Measurements from ENCODE around the gene BCAR3.

Gene BCAR3

GRCh38 chr1:93678946-93679480 lies 2.6 kb downstream of the BCAR3 start:
- Histone ChIP-seq H3K36me3 (ENCODE audit: low read length) (no peaks in the 10 kb centered on the region), H3K4me2 (ENCODE audit: low read depth, low read length, poor library complexity, severe bottlenecking) (no peak overlapping the region), H3K9ac (ENCODE audit: low read length) (no peak overlapping the region)

GRCh38 chr1:93678491-93678890 lies 3.1 kb downstream of the BCAR3 start:
- Histone ChIP-seq H3K9ac (ENCODE audit: low read length) (no peak overlapping the region), H3K27ac (ENCODE audit: low read depth, low read length) (no peak overlapping the region), H2AFZ (ENCODE audit: low read depth, low read length, severe bottlenecking) (no peak overlapping the region), H3K79me2 (ENCODE audit: insufficient read depth, low read length) (no peaks in the 10 kb centered on the region), H3K36me3 (ENCODE audit: low read length) (no peaks in the 10 kb centered on the region), H3K4me3 (ENCODE audit: insufficient read depth, low read length, poor library complexity, severe bottlenecking) (no peak overlapping the region), H3K27me3 (ENCODE audit: low read length) (no peaks in the 10 kb centered on the region), H3K9me3 (ENCODE audit: insufficient read depth, low read length) (no peaks in the 10 kb centered on the region), H3K9me2 (replicated peaks; ENCODE audit: insufficient read depth, low read length) (no peaks in the 10 kb centered on the region), H3F3A (ENCODE audit: insufficient read depth) (no peaks in the 10 kb centered on the region), H4K20me1 (ENCODE audit: low read depth, low read length) (no peaks in the 10 kb centered on the region), H3K4me2 (ENCODE audit: low read depth, low read length, poor library complexity, severe bottlenecking) (no peak overlapping the region)
- TF ChIP-seq CTCF (IDR thresholded peaks at IDR 0.05; ENCODE audit: insufficient read depth, low read length, poor library complexity, severe bottlenecking), result no peak
- TF ChIP-seq EZH2phosphoT487 (conservative IDR thresholded peaks at IDR 0.05; ENCODE audit: low read length), result no peak

More at GRCh38 chr1:93678946-93679480, 2.6 kb downstream of the BCAR3 start:
- H3F3A ChIP-seq (ENCODE audit: insufficient read depth), result no peaks in the 10 kb centered on the region
- H3K27ac ChIP-seq (ENCODE audit: low read depth, low read length), result no peak overlapping the region
- H3K9me3 ChIP-seq (ENCODE audit: insufficient read depth, low read length), result no peaks in the 10 kb centered on the region
- no peaks in the 10 kb centered on the region for H3K79me2 ChIP-seq (ENCODE audit: insufficient read depth, low read length)
- no peak for TF ChIP-seq CTCF (IDR thresholded peaks at IDR 0.05; ENCODE audit: insufficient read depth, low read length, poor library complexity, severe bottlenecking)
- TF ChIP-seq EZH2phosphoT487 (conservative IDR thresholded peaks at IDR 0.05; ENCODE audit: low read length), result no peak
- H4K20me1 ChIP-seq (ENCODE audit: low read depth, low read length), result no peaks in the 10 kb centered on the region
- H3K4me3 ChIP-seq (ENCODE audit: insufficient read depth, low read length, poor library complexity, severe bottlenecking), result no peak overlapping the region
- no peaks in the 10 kb centered on the region for H3K9me2 ChIP-seq (replicated peaks; ENCODE audit: insufficient read depth, low read length)
- H3K27me3 ChIP-seq (ENCODE audit: low read length), result no peaks in the 10 kb centered on the region
- H2AFZ ChIP-seq (ENCODE audit: low read depth, low read length, severe bottlenecking), result no peak overlapping the region

- Histone ChIP-seq H3F3A (ENCODE audit: insufficient read depth) (no peaks in the 10 kb centered on the region), H3K4me3 (ENCODE audit: insufficient read depth, low read length, poor library complexity, severe bottlenecking) (no peak overlapping the region), H3K9me3 (ENCODE audit: insufficient read depth, low read length) (no peaks in the 10 kb centered on the region), H3K79me2 (ENCODE audit: insufficient read depth, low read length) (no peaks in the 10 kb centered on the region), H3K36me3 (ENCODE audit: low read length) (no peaks in the 10 kb centered on the region), H3K9ac (ENCODE audit: low read length) (no peak overlapping the region), H2AFZ (ENCODE audit: low read depth, low read length, severe bottlenecking) (no peak overlapping the region), H3K4me2 (ENCODE audit: low read depth, low read length, poor library complexity, severe bottlenecking) (no peak overlapping the region), H3K9me2 (replicated peaks; ENCODE audit: insufficient read depth, low read length) (no peaks in the 10 kb centered on the region), H3K27ac (ENCODE audit: low read depth, low read length) (no peak overlapping the region), H4K20me1 (ENCODE audit: low read depth, low read length) (no peaks in the 10 kb centered on the region), H3K27me3 (ENCODE audit: low read length) (no peaks in the 10 kb centered on the region)
- TF ChIP-seq EZH2phosphoT487 (conservative IDR thresholded peaks at IDR 0.05; ENCODE audit: low read length), result no peak
- TF ChIP-seq CTCF (IDR thresholded peaks at IDR 0.05; ENCODE audit: insufficient read depth, low read length, poor library complexity, severe bottlenecking), result no peak
Observed at GRCh38 chr1:93677729-93678128, 3.9 kb downstream of the BCAR3 start.

Measured in SU-DHL-6 (cell line).